Breast epithelium (tissue), 3 donors: ENCODE data around the gene CPEB3.

ENCODE experiments used
- POLR2AphosphoS5 ChIP-seq, 3 donors: sonication (generic); formaldehyde crosslinking; IDR thresholded peaks; one replicate each; pipeline ENCODE4 v1.6.1; 2017; ENCODE audit warnings: antibody characterized with exemption in 3 of 3
- TF ChIP-seq, protein P1 (sequence below), 3 donors: fragments of 450-650 bp; IDR thresholded peaks; one replicate each; pipeline ENCODE4 v1.5.1; 2016 to 2017; ENCODE audit warnings: antibody characterized with exemption in 3 of 3, mild to moderate bottlenecking in 3 of 3, moderate library complexity in 3 of 3

DNA sequence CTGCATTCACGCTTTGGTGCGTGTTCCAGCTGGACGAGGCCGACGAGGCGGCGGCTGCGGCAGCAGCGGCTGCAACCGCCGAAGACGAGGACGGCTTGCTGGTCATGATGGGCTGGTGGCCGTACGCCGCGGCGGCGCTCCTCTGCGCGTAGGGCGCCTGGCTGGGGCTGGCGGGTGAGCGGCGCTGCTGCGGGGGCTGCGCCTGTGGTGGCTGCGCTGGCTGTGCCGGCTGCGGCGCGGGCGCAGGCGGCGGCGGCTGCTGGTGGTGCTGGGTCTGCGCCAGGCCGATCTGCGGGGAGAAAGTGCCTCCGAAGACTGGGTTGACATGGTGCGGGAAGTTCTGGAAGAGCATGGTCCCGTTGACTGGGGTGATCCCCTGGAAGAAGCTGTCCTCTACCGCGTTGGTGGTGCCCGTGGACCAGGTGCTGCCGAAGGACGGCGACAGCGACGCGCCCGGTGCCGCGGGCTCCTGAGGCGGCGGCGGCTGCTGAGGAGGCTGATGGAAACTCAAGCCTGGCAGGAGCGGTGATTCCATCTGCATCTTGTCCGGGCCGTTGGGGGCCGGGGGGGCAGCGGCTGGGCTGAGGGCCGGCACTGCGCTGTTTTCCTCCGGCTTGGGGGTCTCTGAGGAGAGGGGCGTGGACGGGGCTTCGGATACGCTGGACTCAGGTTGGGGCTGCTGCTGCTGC, 51.1 kb downstream of the CPEB3 start:
- TF ChIP-seq, protein P1, sequence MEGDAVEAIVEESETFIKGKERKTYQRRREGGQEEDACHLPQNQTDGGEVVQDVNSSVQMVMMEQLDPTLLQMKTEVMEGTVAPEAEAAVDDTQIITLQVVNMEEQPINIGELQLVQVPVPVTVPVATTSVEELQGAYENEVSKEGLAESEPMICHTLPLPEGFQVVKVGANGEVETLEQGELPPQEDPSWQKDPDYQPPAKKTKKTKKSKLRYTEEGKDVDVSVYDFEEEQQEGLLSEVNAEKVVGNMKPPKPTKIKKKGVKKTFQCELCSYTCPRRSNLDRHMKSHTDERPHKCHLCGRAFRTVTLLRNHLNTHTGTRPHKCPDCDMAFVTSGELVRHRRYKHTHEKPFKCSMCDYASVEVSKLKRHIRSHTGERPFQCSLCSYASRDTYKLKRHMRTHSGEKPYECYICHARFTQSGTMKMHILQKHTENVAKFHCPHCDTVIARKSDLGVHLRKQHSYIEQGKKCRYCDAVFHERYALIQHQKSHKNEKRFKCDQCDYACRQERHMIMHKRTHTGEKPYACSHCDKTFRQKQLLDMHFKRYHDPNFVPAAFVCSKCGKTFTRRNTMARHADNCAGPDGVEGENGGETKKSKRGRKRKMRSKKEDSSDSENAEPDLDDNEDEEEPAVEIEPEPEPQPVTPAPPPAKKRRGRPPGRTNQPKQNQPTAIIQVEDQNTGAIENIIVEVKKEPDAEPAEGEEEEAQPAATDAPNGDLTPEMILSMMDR (IDR thresholded peaks at IDR 0.05): no peak
- no peak for TF ChIP-seq POLR2AphosphoS5 (IDR thresholded peaks at IDR 0.05)
